GM12891 (cell line): ENCODE data around the gene IFITM5.

Source experiments
- DNase-seq: peaks from one replicate; pipeline ENCODE4 v3.0.0; 2011; ENCODE audit warnings: low spot score; ENCODE audit not compliant: insufficient read length
- FAIRE-seq: peaks from 2 replicates; lab custom pipeline; 2011; peaks lifted over from hg19 to GRCh38; lab: Jason Lieb, UNC
- PAX5 ChIP-seq: IDR thresholded peaks from 2 replicates; pipeline ENCODE4 v1.6.1; 2011; ENCODE audit warnings: low read length, moderate library complexity, mild to moderate bottlenecking; ENCODE audit not compliant: insufficient read depth, severe bottlenecking
- POLR2A ChIP-seq: IDR thresholded peaks from 2 replicates; pipeline ENCODE4 v1.6.1; 2011; ENCODE audit warnings: low read depth, low read length, control low read depth
- POLR2AphosphoS5 ChIP-seq: IDR thresholded peaks from 2 replicates; pipeline ENCODE4 v1.6.1; 2011; ENCODE audit warnings: low read depth, low read length, control low read depth
- POU2F2 ChIP-seq: IDR thresholded peaks from 2 replicates; pipeline ENCODE4 v1.6.1; 2011; ENCODE audit warnings: low read depth, mild to moderate bottlenecking, control low read depth, low read length, moderate library complexity
- SPI1 ChIP-seq: IDR thresholded peaks from 2 replicates; pipeline ENCODE4 v1.6.1; 2011; ENCODE audit warnings: low read depth, low read length, control low read depth
- TAF1 ChIP-seq: IDR thresholded peaks from 2 replicates; pipeline ENCODE4 v1.6.1; 2011; ENCODE audit warnings: low read depth, low read length, control low read depth

Gene IFITM5

DNA sequence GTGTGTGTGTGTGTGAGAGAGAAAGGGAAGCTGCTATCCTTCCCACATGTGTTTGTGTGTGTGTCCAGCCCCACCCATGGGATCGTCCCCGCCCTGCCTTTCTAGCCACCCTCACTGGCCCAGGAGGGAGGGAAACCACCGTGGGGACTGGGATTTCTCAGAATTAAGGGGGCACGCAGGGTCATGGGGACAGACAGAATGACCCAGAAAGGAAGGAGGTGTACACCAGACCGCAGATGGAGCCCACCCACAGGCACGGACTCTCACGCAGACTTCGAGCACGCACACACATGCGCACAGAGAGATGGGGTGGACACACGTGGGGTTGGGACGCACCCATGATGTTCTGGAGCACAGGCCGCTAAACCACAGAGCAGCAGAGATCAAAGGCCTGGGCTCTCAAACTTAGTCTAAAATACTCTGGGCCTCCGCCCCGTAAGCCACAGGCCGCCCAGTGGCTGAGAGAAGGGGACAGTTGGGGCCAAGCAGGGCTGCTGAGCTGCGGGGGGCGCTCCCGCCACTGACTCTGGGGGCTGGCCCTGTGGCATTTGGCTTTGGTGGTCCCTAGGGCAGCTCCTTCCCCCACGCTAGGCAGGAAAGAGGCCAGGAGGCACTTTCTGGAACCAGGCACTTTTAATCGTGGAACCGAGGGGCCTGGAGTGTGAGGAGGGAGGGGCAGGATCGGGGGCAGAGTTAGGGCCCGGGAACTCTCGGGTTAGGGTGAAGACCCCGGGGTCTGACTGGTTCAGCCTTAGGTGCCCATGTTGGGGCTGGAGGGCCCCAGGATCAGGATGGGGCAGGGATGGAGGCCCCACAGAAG, 1.5 kb downstream of the IFITM5 start:
- TF ChIP-seq POLR2A (no peak), SPI1 (no peak), POU2F2 (no peak), PAX5 (no peak), POLR2AphosphoS5 (no peak), TAF1 (no peak)
- no peak for FAIRE-seq
- no peak for DNase-seq

DNA sequence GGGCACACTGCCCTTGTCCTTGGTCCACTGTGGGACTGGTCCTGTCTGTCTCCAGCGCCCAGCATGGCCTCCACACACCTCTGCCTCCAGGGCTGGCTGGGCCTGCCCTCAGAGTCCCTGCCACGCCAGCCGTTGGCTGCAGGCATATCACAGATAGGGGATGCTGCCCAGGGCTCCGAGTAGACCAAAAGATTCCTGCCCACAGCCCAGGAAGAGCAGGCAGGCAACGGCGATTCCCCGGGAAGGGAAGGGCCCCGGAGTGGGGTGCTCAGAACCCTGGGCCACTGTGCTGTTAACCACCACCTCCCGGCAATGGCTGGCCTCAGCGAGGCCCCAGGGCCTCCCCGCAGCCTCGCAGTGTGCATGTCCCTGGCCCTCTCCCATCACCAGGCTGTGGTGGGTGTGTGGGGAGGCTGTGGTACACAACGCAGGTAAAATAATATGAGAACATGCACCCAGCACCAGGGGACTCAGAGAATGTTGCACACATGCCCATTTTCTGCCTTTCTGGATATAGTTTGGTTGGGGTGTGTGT, 2.2 kb downstream of the IFITM5 start:
- FAIRE-seq: no peak
- no peak for DNase-seq
- TF ChIP-seq POLR2AphosphoS5: no peak
- TF ChIP-seq POU2F2: no peak
- no peak for TF ChIP-seq SPI1
- no peak for TF ChIP-seq TAF1

GRCh38 chr11:296171-297050, 2.9 kb downstream of the IFITM5 start:
- no peak for FAIRE-seq
- no peak for TF ChIP-seq POLR2AphosphoS5
- no peak for TF ChIP-seq SPI1
- no peak for TF ChIP-seq POLR2A
- TF ChIP-seq PAX5: no peak
- DNase-seq: no peak

- TF ChIP-seq SPI1: no peak
- TF ChIP-seq TAF1: no peak
- no peak for TF ChIP-seq PAX5
- no peak for TF ChIP-seq POU2F2
- no peak for TF ChIP-seq POLR2A
- no peak for TF ChIP-seq POLR2AphosphoS5
- no peak for DNase-seq
- FAIRE-seq: no peak
Measured at GRCh38 chr11:295351-296170, 3.8 kb downstream of the IFITM5 start.

- DNase-seq (no peak), FAIRE-seq (no peak)
- TF ChIP-seq POLR2AphosphoS5: no peak
- TF ChIP-seq POU2F2: no peak
- TF ChIP-seq TAF1: no peak
- no peak for TF ChIP-seq PAX5
- TF ChIP-seq POLR2A: no peak
- no peak for TF ChIP-seq SPI1
Measured at GRCh38 chr11:294780-295179, 4.5 kb downstream of the IFITM5 start.

DNA sequence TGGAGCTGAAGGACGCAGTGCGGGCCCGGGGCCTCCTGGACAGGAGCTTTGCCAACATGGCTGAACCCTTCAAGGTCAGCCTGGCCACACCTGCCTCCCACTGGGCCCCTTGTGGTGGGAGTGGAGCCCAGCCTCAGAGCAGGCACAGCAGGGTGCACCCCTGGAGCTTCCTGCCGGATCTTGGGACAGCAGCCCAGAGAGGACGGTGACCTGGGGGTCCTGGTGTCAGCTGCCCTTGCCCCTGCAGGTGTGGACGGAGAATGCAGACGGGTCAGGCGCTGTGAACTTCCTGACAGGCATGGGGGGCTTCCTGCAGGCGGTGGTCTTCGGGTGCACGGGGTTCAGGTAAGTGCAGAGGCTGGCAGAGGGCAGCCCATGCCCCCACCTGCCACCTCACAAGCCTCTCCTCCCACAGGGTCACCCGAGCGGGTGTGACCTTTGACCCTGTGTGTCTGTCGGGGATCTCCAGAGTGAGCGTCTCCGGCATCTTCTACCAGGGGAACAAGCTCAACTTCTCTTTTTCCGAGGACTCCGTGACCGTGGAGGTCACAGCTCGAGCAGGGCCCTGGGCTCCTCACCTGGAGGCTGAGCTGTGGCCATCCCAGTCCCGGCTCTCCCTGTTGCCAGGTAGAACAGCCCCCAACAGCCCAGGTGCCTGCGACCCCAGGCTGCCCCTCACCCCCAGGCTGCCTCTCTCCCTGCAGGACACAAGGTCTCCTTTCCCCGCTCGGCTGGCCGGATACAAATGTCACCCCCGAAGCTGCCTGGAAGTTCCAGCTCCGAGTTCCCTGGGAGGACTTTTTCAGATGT, 5.3 kb downstream of the IFITM5 start:
- DNase-seq: no peak
- TF ChIP-seq TAF1: no peak
- TF ChIP-seq SPI1: no peak
- FAIRE-seq: no peak

- DNase-seq (no peak), FAIRE-seq (no peak)
- no peak for TF ChIP-seq POU2F2
- TF ChIP-seq POLR2AphosphoS5: no peak
- TF ChIP-seq POLR2A: no peak
- no peak for TF ChIP-seq SPI1
- no peak for TF ChIP-seq PAX5
- no peak for TF ChIP-seq TAF1
Measured at GRCh38 chr11:293271-293851, 6.0 kb downstream of the IFITM5 start.

DNA sequence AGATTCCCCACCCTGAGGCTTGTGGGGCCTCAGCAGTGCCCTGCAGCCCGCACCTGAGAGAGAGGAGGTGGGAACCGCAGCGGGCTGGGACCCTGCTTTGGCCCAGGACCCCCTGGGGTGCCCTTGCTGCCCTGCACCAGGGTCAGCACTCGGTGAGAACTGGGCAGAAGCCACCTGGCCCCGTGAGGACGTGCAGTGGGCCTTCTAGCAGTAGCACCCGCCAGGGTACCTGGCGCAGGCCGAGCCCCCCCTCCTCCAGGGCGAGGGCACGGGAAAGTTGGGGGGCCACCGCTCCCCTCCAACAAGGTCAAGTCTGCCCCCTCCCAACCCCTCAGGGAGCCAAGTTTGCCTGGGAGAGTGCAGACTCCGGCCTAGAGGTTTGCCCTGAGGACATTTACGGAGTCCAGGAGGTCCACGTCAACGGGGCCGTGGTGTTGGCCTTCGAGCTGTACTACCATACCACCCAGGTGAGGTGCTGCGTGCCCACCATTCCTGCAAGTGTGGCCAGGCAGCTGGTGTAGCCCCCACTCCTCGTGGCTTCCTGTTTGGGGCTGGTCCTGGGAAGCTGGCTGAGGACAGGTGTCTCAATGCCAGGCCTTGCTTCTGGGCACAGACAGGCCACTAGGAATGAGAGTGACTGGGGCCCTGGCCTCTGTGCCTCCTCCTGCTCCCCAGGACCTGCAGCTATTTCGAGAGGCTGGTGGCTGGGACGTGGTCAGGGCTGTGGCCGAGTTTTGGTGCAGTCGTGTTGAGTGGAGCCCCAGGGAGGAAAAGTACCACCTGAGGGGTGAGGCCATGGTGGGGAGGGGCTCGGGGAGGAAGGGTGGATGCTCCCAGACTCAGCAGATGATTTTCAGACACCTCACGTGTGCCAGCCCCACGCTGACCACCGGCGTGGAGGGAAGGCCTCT, 6.9 kb downstream of the IFITM5 start:
- no peak for TF ChIP-seq SPI1
- no peak for TF ChIP-seq PAX5
- no peak for TF ChIP-seq POLR2AphosphoS5
- no peak for TF ChIP-seq POU2F2
- TF ChIP-seq POLR2A: no peak
- no peak for TF ChIP-seq TAF1
- DNase-seq (no peak), FAIRE-seq (no peak)
